ENCODE results near the gene DHX30.

Gene DHX30

GRCh38 chr3:47803480-47804025, 615 bp downstream of the DHX30 start:
- no peak for DNase-seq
- in situ Hi-C loops (cut with MboI; ENCODE audit: low pct_unique_long_range_greater_than_20kb, low sequenced_read_pairs) = no loop called here

DNA sequence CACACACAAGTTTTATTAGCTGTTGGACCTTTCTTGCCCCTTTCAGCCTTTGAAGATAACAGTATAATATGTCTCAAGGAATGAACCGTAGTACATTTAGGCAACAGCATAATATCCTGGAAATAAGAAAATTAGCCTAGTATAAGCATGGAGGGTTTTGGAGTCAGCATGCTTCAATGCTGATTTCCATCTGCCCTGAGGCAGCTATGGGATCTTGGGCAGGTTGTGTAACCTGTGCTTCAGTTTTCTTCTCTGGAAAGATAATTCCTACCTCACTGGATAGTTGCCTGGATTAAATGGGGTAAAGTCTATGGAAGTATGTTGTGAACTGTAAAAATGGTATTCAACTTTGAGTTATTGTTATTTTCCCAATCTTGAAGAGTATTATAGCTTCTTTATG, 1.6 kb downstream of the DHX30 start:
- no peak for DNase-seq
- in situ Hi-C loops (cut with MboI; ENCODE audit: low pct_unique_long_range_greater_than_20kb, low sequenced_read_pairs) = no loop called here

DNA sequence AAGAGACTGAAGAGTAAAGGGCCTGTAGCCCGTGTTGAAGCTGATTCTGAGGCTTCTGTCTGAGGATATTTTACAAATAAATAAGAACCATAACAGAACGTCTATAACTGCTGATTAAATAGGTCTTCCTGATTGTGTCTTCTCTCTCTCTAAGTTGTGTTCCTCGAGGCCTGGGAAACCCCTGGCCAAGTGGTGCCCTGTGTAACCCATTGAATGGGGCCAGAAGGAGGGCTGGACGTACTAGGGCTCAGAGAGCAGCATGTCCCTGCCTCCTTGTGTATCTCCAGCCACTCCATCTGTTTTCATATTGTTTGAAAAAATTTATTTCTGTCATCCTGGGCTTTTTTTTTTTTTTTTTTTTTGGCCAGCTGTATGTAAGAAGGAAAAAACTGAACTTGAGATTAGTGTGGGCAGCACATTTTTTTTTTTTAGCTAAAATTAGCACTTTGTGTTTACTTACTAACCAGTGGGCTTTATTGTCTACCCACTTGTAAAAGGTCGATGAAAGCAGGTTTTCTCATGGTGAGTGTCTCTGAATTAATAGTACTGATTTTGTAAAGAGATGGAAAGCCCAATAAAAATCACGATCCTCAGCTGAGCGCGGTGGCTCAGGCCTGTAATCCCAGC, 10.7 kb downstream of the DHX30 start:
- DNase-seq = no peak
- in situ Hi-C loops (cut with MboI; ENCODE audit: low pct_unique_long_range_greater_than_20kb, low sequenced_read_pairs) = no loop called here

DNA sequence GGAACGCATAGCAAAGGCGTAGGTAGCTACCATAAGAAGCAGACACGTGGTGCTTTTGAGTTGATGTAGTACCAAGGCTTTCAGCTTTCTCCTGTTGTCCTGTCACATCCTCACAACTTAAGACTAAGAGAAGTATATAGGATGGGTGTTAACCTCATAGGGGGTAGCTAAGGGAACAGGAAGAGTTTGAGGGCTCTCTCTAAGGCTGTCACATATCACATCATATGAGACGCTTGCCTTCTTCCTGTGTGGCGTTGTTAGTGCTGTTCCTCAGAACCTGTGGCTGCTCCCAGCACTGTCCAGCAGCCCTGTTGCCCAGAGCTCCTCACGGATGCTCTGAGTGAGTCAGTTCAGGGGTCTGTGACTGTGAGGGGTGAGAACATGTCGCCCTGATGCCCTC, 14.7 kb downstream of the DHX30 start:
- no peak for DNase-seq
- in situ Hi-C loops (cut with MboI; ENCODE audit: low pct_unique_long_range_greater_than_20kb, low sequenced_read_pairs) = no loop called here

DNA sequence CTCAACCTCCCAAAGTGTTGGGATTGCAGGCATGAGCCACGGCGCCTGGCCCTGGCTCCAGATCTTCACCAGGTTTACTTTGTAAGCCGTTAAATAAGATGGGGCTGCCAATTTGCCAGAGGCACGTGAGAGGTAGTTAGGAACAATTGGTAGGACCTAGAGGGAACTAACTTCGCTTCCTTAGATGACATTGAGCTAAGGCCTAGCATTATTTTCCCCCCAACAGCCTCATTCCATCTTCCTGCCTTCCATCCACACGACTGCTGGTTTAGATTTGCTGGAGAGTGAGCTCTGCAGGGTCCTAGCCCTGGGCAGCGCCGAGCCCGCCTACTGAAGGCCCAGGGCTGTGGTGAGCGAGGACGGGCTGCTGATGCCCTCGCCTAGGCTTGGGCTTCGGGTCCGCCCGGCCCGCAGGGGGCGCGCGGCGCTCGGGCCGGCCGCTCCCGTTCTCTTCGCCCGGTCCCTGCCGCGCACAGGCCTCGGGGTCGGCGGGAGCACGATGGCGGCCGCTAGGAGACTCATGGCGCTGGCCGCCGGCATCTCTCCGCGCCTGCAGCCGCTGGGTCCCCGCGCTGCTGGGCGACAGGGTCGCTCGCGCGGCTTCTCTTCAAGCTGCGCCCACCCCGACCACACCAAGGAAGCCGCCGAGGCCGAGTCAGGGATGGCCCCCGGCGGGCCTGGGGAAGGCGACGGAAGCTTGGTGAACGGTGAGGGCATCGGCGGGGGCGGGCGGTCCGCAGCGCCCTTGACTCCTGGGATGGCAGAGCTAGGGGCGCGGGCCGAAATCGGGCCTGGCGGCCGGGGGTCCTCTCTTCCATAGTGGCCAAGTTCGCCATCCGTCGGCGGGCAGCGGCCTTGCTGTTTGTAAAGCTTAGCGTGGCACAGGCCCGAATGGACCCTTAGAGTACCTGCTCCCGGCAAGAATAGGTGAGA, 21.9 kb downstream of the DHX30 start:
- in situ Hi-C loops (cut with MboI; ENCODE audit: low pct_unique_long_range_greater_than_20kb, low sequenced_read_pairs) = loop anchor here (25.0 kb wide), 1 partner anchor 337 kb away; no protein-coding TSS in a partner anchor
- DNase-seq = peak; percentile 88

DNA sequence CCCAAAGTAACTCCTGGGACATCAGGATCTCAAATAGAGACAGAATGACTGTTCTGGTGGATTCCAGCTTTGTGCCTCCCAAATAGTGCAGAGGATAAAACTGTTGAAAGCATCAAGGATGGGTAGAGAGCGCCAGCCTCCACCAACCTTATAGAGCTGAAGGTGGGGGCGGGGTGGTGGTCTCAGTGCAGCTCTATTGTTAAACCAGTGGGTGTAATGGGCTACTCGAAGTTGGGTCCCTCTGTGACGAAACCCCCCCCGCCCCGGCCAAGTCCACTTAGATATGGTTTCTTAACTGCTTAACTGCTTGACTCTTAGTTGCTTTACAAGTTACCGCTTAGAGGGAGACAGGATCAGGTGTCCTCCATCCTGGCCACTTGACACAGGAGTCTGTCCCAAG, 22.7 kb downstream of the DHX30 start:
- peak; percentile 16 for DNase-seq
- in situ Hi-C loops (cut with MboI; ENCODE audit: low pct_unique_long_range_greater_than_20kb, low sequenced_read_pairs) = loop anchor here (25.0 kb wide), 1 partner anchor 337 kb away; no protein-coding TSS in a partner anchor

- peak; percentile 63 for DNase-seq
- in situ Hi-C loops (cut with MboI; ENCODE audit: low pct_unique_long_range_greater_than_20kb, low sequenced_read_pairs) = loop anchor here (25.0 kb wide), 1 partner anchor 333 kb away; no protein-coding TSS in a partner anchor
Measured at GRCh38 chr3:47829482-47829881, 26.5 kb downstream of the DHX30 start.

- in situ Hi-C loops (cut with MboI; ENCODE audit: low pct_unique_long_range_greater_than_20kb, low sequenced_read_pairs) = loop anchor here (25.0 kb wide), 1 partner anchor 325 kb away; no protein-coding TSS in a partner anchor
Measured at GRCh38 chr3:47836986-47837385, 34.0 kb downstream of the DHX30 start.

DNA sequence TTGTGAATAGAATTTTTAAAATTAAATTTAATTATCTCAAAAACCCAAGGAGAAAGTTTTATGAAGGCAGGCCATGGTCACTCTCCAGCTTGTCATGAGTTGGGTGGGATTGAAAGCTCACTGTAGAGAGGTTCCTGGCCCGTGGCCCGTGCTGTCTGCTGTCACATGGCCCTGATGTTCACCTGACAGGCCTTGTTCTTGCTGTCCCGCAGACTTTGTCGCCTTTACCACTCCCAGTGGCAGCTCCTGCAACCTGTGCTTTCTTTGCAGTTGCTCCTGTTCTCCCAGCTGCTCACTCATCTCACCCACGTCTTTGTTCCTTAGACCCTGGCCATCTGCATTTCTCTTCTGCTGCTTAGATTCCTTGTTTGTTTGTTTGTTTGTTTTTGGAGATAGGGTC, 35.6 kb downstream of the DHX30 start:
- DNase-seq = no peak
- in situ Hi-C loops (cut with MboI; ENCODE audit: low pct_unique_long_range_greater_than_20kb, low sequenced_read_pairs) = loop anchor here (25.0 kb wide), 1 partner anchor 324 kb away; no protein-coding TSS in a partner anchor

More at GRCh38 chr3:47836986-47837385, 34.0 kb downstream of the DHX30 start:
- DNase-seq = no peak

GRCh38 chr3:47841786-47842349, 38.9 kb downstream of the DHX30 start:
- DNase-seq = no peak
- in situ Hi-C loops (cut with MboI; ENCODE audit: low pct_unique_long_range_greater_than_20kb, low sequenced_read_pairs) = loop anchor here (25.0 kb wide), 1 partner anchor 320 kb away; no protein-coding TSS in a partner anchor

DNA sequence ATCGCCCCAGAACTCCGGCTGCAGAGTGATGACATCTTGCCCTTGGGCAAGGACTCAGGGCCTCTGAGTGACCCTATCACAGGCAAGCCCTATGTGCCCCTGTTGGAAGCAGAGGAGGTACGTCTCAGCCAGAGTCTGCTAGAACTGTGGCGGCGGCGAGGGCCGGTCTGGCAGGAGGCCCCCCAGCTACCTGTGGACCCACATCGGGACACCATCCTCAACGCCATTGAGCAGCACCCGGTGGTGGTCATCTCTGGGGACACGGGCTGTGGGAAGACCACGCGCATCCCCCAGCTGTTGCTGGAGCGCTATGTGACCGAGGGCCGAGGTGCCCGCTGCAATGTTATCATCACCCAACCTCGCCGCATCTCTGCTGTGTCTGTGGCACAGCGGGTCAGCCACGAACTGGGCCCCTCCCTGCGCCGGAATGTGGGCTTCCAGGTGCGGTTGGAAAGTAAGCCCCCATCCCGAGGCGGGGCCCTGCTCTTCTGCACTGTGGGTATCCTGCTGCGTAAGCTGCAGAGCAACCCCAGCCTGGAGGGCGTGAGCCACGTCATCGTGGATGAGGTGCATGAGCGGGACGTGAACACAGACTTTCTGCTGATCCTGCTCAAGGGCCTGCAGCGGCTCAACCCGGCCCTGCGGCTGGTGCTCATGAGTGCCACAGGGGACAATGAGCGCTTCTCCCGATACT, 43.4 kb downstream of the DHX30 start:
- in situ Hi-C loops (cut with MboI; ENCODE audit: low pct_unique_long_range_greater_than_20kb, low sequenced_read_pairs) = loop anchor here (25.0 kb wide), 1 partner anchor 316 kb away; no protein-coding TSS in a partner anchor

DNA sequence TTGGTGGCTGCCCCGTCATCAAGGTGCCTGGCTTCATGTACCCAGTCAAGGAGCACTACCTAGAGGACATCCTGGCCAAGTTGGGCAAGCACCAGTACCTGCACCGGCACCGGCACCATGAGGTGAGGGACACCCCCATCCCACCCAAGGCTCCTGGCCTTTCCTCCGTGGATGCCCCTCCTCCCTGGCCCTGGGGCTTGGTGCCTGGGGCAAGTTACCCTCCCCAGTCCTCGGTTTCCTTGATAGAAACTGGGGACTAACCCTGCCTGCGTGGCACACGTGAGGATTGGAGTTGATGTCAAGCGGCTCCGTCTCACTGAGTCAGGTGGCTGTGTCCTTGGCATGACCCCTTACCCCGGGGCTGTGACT, 43.9 kb downstream of the DHX30 start:
- DNase-seq = no peak
- in situ Hi-C loops (cut with MboI; ENCODE audit: low pct_unique_long_range_greater_than_20kb, low sequenced_read_pairs) = loop anchor here (25.0 kb wide), 1 partner anchor 315 kb away; no protein-coding TSS in a partner anchor

More for the DNA sequence above, 43.4 kb downstream of the DHX30 start:
- no peak for DNase-seq

GRCh38 chr3:47847260-47847659, 44.3 kb downstream of the DHX30 start:
- in situ Hi-C loops (cut with MboI; ENCODE audit: low pct_unique_long_range_greater_than_20kb, low sequenced_read_pairs) = loop anchor here (25.0 kb wide), 1 partner anchor 315 kb away; no protein-coding TSS in a partner anchor
- DNase-seq = no peak

- in situ Hi-C loops (cut with MboI; ENCODE audit: low pct_unique_long_range_greater_than_20kb, low sequenced_read_pairs) = loop anchor here (25.0 kb wide), 1 partner anchor 314 kb away; no protein-coding TSS in a partner anchor
- no peak for DNase-seq
Measured at GRCh38 chr3:47847801-47848518, 45.0 kb downstream of the DHX30 start.

- in situ Hi-C loops (cut with MboI; ENCODE audit: low pct_unique_long_range_greater_than_20kb, low sequenced_read_pairs) = loop anchor here (25.0 kb wide), 1 partner anchor 314 kb away; no protein-coding TSS in a partner anchor
- no peak for DNase-seq
Measured at GRCh38 chr3:47848599-47849117, 45.7 kb downstream of the DHX30 start.

DNA sequence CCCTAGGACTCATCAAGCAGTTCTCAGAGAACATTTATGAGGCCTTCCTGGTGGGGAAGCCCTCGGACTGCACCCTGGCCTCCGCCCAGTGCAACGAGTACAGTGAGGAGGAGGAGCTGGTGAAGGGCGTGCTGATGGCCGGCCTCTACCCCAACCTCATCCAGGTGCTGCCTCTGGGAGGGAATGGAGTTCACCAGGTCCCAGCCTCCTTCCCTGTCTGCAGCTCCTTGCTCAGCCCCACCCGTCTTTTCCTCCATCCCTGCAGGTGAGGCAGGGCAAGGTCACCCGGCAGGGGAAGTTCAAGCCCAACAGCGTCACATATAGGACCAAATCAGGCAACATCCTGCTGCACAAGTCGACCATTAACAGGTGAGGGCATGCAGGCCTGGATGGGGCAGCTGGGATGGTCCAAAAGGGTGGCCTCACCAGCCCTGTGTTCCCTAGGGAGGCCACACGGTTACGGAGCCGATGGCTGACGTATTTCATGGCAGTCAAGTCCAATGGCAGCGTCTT, 46.3 kb downstream of the DHX30 start:
- no peak for DNase-seq
- in situ Hi-C loops (cut with MboI; ENCODE audit: low pct_unique_long_range_greater_than_20kb, low sequenced_read_pairs) = loop anchor here (25.0 kb wide), 1 partner anchor 313 kb away; no protein-coding TSS in a partner anchor
